Measurements from ENCODE around the gene TEX52.
"Not testable (repeated sequence)": the region's sequence is repeated elsewhere in the genome, so short reads cannot be mapped to it uniquely, and the experiment has no call there.

TEX52 gene

DNA sequence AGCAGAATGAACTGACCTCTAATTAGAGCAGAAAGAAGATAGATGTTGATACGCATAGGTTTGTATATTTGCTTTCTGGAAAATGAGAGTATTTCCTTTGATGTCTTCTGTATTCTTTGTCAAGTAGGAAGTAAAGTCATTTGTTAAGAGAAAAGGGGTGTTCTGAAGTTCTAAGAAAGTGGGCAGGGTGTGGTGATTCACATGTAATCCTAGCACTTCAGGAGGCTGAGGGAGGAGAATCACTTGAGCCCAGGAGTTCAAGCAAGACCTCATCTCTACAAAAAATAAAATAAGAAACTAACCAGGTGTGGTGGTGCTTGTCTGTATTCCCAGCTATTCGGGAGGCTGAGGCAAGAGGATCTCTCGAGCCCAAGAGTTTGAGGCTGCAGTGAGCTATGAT is 23.0 kb upstream of the TEX52 start:
- Histone ChIP-seq H3K27ac (no peak overlapping the region), H3K4me1 (peaks cover 8% of the 10 kb centered on the region), H3K9ac (no peak overlapping the region), H3K4me3 (ENCODE audit: low read depth, low read length) (no peak overlapping the region), H2AFZ (no peak overlapping the region), H3K4me2 (ENCODE audit: low read length) (no peak overlapping the region), H3K27me3 (ENCODE audit: control insufficient read depth, insufficient read depth, low read length) (no peaks in the 10 kb centered on the region), H3K9me3 (ENCODE audit: control insufficient read depth, low read length) (no peaks in the 10 kb centered on the region), H3K36me3 (ENCODE audit: control insufficient read depth, insufficient read depth, low read length) (no peaks in the 10 kb centered on the region), H3K79me2 (peaks cover 23% of the 10 kb centered on the region)
- TF ChIP-seq, protein P1, sequence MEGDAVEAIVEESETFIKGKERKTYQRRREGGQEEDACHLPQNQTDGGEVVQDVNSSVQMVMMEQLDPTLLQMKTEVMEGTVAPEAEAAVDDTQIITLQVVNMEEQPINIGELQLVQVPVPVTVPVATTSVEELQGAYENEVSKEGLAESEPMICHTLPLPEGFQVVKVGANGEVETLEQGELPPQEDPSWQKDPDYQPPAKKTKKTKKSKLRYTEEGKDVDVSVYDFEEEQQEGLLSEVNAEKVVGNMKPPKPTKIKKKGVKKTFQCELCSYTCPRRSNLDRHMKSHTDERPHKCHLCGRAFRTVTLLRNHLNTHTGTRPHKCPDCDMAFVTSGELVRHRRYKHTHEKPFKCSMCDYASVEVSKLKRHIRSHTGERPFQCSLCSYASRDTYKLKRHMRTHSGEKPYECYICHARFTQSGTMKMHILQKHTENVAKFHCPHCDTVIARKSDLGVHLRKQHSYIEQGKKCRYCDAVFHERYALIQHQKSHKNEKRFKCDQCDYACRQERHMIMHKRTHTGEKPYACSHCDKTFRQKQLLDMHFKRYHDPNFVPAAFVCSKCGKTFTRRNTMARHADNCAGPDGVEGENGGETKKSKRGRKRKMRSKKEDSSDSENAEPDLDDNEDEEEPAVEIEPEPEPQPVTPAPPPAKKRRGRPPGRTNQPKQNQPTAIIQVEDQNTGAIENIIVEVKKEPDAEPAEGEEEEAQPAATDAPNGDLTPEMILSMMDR (IDR thresholded peaks at IDR 0.05): no peak

DNA sequence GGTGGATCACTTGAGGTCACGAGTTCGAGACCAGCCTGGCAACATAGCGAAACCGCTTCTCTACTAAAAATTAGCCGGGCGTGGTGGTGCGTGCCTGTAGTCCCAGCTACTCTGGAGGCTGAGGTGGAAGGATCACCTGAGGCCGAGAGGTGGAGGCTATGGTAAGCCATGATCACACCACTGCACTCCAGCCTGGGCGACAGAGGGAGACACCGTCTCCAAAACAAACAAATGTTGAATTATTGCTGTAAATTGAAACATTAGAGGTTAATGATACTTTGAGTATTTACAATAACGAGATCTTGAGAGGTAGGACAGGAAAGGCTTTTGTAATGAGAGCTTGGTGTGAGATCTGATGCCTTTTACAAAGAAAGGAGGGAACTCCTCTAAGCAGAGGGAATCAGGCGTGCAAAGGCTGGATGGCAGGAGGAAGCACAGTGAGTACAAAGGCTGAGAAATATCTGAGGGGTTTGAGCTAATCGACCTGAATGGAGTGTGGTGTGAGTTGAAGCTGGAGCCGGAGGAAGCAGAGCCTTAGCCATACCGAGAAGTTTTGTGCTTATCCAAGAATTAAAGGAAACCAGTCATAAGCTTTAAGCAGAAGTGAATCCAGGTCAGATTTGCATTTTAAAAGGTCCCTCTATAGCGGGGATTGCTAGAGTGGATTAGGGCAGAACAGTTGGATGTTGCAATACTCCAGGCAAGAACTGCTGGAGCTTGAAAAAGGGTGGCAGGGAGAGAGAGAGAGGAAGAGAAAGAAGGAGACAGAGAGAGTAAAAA is 21.3 kb upstream of the TEX52 start:
- H3K79me2 ChIP-seq: peaks cover 23% of the 10 kb centered on the region
- H3K4me2 ChIP-seq (ENCODE audit: low read length): peak overlapping the region; percentile 91
- peak overlapping the region; percentile 97 for H2AFZ ChIP-seq
- H3K4me1 ChIP-seq: peaks cover 8% of the 10 kb centered on the region
- TF ChIP-seq, protein P1 (IDR thresholded peaks at IDR 0.05): no peak
- peak overlapping the region; percentile 80 for H3K27ac ChIP-seq
- no peaks in the 10 kb centered on the region for H3K36me3 ChIP-seq (ENCODE audit: control insufficient read depth, insufficient read depth, low read length)
- H3K9me3 ChIP-seq (ENCODE audit: control insufficient read depth, low read length): no peaks in the 10 kb centered on the region
- H3K9ac ChIP-seq: no peak overlapping the region
- H3K4me3 ChIP-seq (ENCODE audit: low read depth, low read length): peak overlapping the region; percentile 89
- H3K27me3 ChIP-seq (ENCODE audit: control insufficient read depth, insufficient read depth, low read length): no peaks in the 10 kb centered on the region

DNA sequence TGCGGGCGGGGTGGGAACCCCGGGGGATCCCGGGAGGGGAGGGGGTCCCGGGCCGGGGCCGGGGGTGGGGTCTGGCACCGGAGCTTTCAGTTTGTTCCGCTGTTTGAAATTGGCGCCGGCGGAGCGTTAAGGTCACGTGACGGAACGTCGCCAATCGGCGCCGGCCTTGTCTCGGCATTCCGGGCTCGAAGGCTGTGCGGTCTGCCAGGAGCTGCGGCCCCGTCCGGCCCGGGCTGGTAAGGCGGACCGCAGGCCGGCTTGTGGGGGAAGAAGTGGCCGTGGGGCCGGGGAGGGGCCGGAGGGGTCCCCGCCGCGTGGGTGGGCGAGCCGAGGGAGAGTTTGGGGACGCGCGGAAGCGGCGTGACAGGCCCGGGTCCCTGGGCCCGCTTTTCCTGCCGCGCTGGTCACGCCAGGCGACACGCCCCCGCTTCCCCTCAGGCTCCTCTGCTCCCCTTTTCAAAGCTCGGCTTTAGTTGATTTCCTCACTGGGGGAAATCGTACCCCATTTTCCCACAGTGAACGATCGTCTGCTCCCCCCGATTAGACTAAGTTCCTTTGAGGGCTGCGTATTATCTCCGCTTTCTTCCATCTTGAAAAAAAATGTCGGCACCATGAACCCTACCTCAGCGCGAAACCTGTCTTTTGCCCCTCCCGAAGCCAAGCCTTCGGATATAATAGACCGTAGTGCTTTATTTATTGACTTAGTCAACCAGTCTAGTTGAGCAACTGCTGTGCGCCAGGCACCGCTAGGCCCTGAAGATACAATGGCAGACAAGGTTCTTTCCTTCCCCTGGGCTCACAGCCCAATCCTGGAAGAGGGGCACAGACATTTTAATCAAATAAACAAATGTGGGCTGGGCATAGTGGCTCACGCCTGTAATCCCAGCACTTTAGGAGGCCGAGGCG is 20.5 kb upstream of the TEX52 start, which contains the start of the genes FOXM1 and RHNO1:
Gene FOXM1 (minus strand): TSS at position 128 of the 906 bp plus-strand sequence. CDS start 2,696 bp downstream, outside the sequence.
Gene RHNO1 (plus strand): TSS at position 177 of the 906 bp plus-strand sequence. CDS start 8,144 bp downstream, outside the sequence.
- Histone ChIP-seq H3K4me3 (ENCODE audit: low read depth, low read length) (peak within 1 kb of the TSS; percentile 89), H3K36me3 (ENCODE audit: control insufficient read depth, insufficient read depth, low read length) (no peaks in the 10 kb centered on the region), H3K9me3 (ENCODE audit: control insufficient read depth, low read length) (no peaks in the 10 kb centered on the region), H3K4me1 (peaks cover 8% of the 10 kb centered on the region), H3K27ac (peak within 1 kb of the TSS; percentile 80), H3K27me3 (ENCODE audit: control insufficient read depth, insufficient read depth, low read length) (no peaks in the 10 kb centered on the region), H2AFZ (peak within 1 kb of the TSS; percentile 97), H3K4me2 (ENCODE audit: low read length) (peak within 1 kb of the TSS; percentile 91), H3K79me2 (peaks cover 23% of the 10 kb centered on the region), H3K9ac (peak within 1 kb of the TSS; percentile 78)
- TF ChIP-seq, protein P1 (IDR thresholded peaks at IDR 0.05): peak; percentile 18

DNA sequence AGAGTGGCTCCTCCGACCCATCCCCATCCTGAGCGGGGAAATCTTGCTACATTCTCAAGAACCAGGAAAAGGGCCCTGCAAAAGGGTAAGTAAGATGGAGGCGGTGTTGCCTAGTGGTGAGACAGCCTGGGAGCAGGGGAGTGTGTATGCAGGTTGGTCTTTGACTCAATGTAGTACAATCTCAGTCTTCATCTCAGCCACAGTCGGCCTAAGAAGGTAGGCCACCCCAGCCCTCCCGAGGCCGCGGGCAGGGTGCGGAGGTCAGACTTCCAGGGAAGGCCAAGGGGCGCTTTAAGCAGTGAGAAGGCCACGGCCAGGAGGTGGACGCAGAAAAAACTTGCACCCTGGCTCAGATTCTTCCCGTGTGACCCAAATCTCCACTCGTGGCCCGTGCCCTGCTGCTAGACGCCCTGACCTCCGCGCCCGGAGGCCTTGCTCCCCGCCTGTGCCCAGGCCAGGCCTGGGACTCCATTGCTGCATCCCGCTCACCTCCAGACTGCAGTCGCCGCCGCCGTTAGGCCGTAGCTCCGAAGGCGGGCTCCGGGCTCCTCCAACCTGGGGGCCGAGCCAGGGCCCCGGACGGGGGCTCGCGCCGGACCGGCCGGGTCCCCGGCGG is 19.7 kb upstream of the TEX52 start:
- Histone ChIP-seq H3K9ac (no peak overlapping the region), H3K4me1 (peaks cover 8% of the 10 kb centered on the region)

DNA sequence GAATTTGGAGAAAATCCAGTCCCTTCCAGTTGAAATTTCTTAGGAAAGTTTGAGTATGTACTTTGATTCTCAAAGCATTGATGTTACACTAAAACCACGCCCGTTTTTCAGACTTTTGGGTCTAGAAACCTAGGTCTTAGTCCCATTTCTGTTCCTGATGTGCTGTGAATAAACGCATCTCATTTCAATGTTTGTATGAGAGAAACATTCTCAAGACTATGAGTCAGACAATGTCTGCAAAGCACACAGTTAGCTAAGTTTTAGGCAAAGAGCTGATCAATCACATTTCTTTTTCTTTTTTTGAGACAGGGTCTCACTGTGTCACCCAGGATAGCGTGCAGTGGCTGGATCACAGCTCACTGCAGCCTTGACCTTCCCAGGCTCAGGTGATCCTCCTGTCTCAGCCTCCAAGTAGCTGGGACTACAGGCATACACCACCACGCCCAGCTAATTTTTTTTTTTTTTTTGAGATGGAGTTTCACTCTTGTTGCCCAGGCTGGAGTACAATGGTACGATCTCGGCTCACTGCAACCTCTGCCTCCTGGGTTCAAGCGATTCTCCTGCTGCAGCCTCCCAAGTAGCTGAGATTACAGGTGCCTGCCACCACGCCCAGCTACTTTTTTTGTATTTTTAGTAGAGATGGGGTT is 12.3 kb upstream of the TEX52 start:
- not testable (repeated sequence) for H3K9ac ChIP-seq; H3K27ac ChIP-seq; H3K4me2 ChIP-seq (ENCODE audit: low read length); H3K4me3 ChIP-seq (ENCODE audit: low read depth, low read length); H2AFZ ChIP-seq; H3K79me2 ChIP-seq; H3K9me3 ChIP-seq (ENCODE audit: control insufficient read depth, low read length); H3K27me3 ChIP-seq (ENCODE audit: control insufficient read depth, insufficient read depth, low read length); H3K36me3 ChIP-seq (ENCODE audit: control insufficient read depth, insufficient read depth, low read length); H3K4me1 ChIP-seq

More for the DNA sequence above, 19.7 kb upstream of the TEX52 start:
- no peaks in the 10 kb centered on the region for H3K27me3 ChIP-seq (ENCODE audit: control insufficient read depth, insufficient read depth, low read length)
- no peaks in the 10 kb centered on the region for H3K9me3 ChIP-seq (ENCODE audit: control insufficient read depth, low read length)
- TF ChIP-seq, protein P1 (IDR thresholded peaks at IDR 0.05): no peak
- H3K4me2 ChIP-seq (ENCODE audit: low read length): peak overlapping the region; percentile 70
- H3K79me2 ChIP-seq: peaks cover 23% of the 10 kb centered on the region
- no peak overlapping the region for H3K27ac ChIP-seq
- H3K4me3 ChIP-seq (ENCODE audit: low read depth, low read length): peak overlapping the region; percentile 89
- peak overlapping the region; percentile 97 for H2AFZ ChIP-seq
- H3K36me3 ChIP-seq (ENCODE audit: control insufficient read depth, insufficient read depth, low read length): no peaks in the 10 kb centered on the region
